T1000 (cell line): ENCODE results near the gene UPF2.

Source experiments
- DNase-seq: peaks from one replicate; lab custom pipeline; 2025; ENCODE audit warnings: mixed read lengths; lab: John Stamatoyannopoulos, UW

The UPF2 gene

GRCh38 chr10:11882646-11883375 is 159.8 kb downstream of the UPF2 start:
- DNase-seq = no peak

DNA sequence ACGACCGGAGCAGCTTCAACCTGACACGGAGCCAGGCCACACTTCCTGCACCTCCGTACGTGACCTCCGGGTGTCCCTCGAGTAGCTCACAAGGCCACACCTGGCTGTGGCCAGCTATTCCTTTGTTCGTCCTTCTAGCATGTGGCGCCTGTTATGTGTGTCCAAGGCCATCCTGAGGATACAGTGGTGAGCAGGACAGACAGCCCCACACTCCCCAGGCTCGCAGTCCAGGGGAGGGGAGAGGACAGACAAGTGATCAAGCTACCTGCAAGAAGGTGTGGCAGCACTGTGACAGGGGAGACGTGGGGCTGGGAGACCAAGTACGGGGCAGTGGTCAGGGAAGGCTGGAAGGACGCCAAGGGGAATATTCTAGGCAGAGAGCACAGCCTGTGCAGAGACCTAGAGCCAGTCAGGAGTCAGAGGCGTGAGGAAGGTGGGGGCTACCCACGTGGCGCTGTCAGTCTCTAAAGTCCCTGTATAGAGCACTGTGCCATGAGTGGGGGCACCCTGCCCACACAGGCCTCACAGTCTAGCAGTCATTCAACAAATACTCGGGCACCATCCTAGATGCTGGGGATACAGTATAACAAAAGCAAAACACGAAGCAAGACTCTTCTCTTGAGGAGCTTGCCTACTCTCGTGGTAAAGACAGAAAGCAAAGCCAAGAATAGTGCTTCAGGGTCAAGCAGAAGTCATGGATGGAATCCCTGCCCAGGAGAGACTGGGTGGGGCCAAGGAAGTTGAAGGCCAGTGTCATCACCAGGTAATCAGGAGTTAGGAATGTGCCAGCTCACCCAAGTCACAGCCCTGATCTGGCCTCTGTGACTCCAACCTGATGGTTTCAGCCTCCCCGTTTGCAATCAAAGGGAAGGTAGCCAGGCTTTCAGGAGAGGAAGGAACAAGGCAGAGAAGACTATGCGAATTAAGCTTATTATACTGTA is 160.9 kb downstream of the UPF2 start:
- no peak for DNase-seq

DNA sequence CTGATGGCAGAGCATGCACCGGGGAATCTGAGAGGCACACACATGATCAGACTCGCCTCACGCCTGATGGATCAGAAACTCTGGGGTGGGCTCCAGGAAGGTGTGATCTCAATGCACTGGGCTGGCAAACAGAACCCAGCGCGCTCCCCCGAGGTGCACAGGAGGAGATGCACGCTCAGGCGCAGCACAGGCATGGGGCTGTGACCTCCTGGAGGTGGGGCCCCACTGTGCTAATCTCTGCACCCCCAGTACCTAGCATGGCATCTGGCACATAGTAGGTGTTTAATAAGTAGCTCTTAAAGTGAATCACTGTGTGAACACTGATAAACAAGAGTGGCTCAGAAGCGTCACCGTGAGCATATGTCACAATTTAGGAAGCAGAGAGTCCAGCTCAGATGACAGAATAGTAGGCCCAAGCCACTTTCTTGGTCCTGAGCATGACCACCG is 161.6 kb downstream of the UPF2 start:
- DNase-seq = no peak

DNA sequence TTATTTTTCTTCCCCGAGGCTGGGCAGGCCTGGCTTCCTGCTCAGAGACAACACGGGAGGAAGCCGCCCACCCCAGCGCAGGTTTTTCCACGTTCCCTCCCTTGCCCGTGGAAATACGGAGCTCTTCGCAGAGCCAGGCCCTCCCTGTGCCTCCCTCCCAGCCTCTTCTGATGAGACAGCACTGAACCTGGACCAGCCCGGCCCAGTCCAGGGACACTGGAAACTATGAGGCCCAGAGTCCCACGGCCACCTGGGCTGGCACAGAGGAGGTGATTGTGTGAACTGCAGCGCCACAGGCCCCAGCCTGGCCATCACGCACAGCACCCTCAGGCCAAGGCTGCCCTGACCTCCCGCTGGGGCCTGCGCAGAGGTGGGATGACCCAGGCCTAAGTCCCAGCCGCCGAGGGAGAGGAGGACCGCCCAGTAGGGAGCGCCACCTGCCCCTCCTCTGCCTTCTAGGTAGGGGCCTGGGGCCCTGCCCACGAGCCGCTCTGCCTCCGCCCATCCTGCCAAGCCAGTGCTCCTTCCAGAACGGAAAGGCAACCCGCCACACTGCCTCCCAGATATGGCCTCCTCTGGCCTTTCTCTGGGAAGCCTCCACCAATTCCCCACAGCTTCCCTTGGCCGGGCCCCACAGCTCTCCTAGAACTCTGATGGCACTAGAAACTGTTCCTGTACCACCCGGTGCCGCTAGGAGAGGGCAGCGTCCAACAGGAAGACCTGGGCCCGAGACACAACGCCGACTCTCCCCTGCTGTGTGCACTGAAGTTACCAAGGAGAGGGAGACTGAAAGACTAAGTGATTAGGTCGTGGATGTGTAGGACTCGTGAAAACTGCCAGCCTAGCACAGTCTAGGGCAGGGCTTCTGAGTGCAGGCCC is 162.2 kb downstream of the UPF2 start:
- no peak for DNase-seq

- no peak for DNase-seq
These were observed 163.1 kb downstream of the UPF2 start for GRCh38 chr10:11879387-11880094.

GRCh38 chr10:11878776-11879175 is 163.8 kb downstream of the UPF2 start:
- no peak for DNase-seq

GRCh38 chr10:11877591-11877905 is 165.1 kb downstream of the UPF2 start:
- no peak for DNase-seq

DNA sequence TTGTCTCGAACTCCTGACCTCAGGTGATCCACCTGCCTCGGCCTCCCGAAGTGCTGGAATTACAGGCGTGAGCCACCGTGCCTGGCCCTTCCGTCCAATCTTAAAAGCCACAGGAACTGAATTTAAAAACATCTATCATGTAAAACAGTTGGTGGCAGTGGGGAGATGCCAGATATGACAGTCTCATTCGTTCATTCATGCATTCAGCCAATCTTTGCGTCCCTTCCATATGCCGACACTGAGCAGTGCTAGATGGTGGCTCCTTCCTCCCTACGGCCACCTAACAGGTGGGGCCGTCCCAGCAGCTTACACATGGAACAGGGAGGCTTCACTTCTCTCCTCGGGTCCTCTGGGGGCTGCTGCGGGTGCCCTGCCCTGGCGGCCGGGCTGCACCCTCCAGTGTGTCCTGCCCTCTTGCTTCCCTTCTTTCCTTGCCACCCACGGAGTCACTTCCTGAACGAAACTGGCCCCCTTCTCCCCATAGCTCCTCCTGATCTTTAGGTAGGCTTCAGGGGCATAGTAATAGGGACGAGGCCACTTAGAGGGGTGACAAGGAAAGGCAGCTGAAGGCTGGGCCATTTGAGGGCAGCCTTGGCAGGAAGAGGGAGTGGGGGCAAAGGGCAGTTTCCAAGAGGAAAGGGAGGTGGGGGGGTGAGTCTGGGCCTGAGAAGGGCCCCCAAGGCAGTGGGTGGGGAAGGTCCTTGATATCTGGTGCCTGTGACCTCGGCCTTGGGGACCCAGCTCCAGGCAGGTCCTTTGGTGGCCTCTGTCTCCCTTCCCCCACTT is 165.6 kb downstream of the UPF2 start:
- DNase-seq = no peak

DNA sequence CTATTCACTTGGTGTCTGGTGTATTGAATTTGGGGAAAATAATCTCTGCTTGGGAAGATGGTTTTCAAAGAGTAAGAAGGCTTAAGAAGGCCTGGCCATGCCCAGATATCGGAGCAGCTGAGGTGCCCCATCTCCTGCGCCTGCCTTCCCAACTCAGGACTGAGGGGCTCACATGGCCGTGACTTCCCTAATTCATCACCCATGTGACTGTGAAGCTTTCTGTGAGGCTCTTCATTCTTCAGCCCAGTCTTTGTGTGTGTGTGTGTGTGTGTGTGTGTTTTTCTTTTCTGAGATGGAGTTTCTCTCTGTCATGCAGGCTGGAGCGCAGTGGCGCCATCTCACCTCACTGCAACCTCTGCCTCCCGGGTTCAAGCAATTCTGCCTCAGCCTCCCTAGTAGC is 166.3 kb downstream of the UPF2 start:
- no peak for DNase-seq

- DNase-seq = peak; percentile 83
These were observed 166.9 kb downstream of the UPF2 start for GRCh38 chr10:11875494-11876281.

DNA sequence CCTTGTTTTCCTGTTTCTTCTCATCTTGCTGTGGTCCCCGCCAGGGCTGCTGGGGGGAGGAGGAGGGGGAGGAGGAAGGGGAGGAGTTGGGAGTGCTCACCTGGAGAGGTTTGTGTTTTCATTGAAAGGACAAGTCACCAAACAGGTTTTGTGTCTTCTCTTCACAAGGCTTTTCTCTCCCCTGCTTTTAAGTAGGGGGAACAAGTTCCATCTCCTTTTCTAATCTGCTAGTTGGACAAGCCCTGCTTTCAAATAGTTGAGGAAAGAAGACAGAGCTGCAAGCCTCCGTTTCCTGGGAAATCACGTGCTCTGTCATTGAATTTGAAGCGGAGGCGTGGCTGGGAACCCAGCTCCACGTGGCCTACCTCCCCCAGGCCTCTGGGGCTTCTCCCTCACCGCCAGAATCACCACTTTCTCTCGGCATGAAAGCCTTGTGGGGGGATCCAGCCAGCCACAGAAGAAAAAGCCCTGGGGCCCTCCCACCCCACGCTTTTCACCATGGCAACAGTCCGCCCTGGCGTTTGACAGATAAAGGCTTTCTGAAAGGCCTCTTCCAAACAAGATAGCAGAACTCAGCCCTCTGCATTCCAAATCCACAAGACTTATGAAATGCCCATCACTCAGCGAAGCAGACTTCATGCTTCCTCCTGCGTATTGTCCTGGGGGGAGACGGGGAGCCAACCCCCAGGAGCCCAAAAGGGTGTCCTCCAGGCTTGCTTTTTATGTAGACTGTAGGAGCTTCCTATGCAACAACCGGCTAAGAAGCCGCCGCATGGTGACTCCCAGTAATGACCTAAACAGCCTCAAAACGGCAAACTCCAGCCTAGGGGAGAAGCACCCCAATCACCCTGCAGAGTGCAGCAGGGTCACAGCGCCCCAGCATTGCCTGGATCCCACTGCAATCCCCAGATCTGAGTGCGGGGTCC is 167.8 kb downstream of the UPF2 start:
- DNase-seq = no peak

DNA sequence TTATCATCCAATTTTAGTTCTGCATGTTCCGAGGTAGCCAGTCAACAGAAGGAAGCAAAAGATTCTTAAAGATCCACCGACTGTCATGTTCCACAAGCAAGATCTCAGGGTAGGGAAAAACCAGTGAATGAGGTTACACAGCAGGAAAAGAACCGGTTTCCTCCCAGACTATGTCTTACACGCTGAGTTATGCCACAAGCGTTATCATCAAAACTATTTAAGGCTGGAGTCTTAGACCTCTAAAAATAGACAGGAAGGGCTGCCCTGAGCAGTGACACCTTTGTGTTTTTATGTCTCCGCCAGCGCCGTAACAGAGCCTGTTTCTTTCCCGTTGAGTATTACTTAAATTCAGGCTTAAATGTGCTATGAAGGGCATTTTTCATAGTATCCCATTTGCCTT is 171.1 kb downstream of the UPF2 start:
- DNase-seq = no peak

GRCh38 chr10:11870900-11871400 is 171.7 kb downstream of the UPF2 start:
- DNase-seq = no peak

GRCh38 chr10:11870461-11870780 is 172.2 kb downstream of the UPF2 start:
- DNase-seq = no peak
